SKM-1 treated with dmso at 0.1 percent for 144 hours (cell line): Measurements from ENCODE around the gene MARK2.

Experiments used
- DNase-seq: peaks from one replicate; lab custom pipeline; 2025; ENCODE audit not compliant: unreplicated experiment; lab: John Stamatoyannopoulos, UW

Gene MARK2

GRCh38 chr11:63907808-63908530, 69.1 kb downstream of the MARK2 start:
- DNase-seq = no peak

- no peak for DNase-seq
These were observed 69.9 kb downstream of the MARK2 start for GRCh38 chr11:63908631-63909401.

- DNase-seq = no peak
These were observed 70.9 kb downstream of the MARK2 start for GRCh38 chr11:63909591-63910506.

GRCh38 chr11:63910675-63911074, 71.8 kb downstream of the MARK2 start:
- DNase-seq = no peak

- DNase-seq = no peak
These were observed 72.5 kb downstream of the MARK2 start for GRCh38 chr11:63911440-63911839.

- no peak for DNase-seq
These were observed 73.0 kb downstream of the MARK2 start for GRCh38 chr11:63911876-63912275.

GRCh38 chr11:63912678-63913077, 73.8 kb downstream of the MARK2 start:
- no peak for DNase-seq

GRCh38 chr11:63913866-63914830, 75.2 kb downstream of the MARK2 start:
- no peak for DNase-seq

- DNase-seq = no peak
These were observed 76.2 kb downstream of the MARK2 start for GRCh38 chr11:63914896-63915691.

- no peak for DNase-seq
These were observed 77.3 kb downstream of the MARK2 start for GRCh38 chr11:63915961-63916836.

GRCh38 chr11:63916837-63917691, 78.2 kb downstream of the MARK2 start, which contains the start of gene RCOR2:
TSS of gene RCOR2 (minus strand) at chr11:63917164. CDS start at chr11:63916456, 708 bp downstream.
- peak; percentile 65 for DNase-seq

- no peak for DNase-seq
These were observed 79.0 kb downstream of the MARK2 start for GRCh38 chr11:63917692-63918506.

GRCh38 chr11:63918507-63919191, 79.7 kb downstream of the MARK2 start:
- no peak for DNase-seq

- DNase-seq = no peak
These were observed 80.6 kb downstream of the MARK2 start for GRCh38 chr11:63919267-63920125.
